ENCODE data around the gene MYRIP. TPM values are rescaled to one million over a fixed set of nuclear protein-coding genes. Genes with fewer than 3 reads are reported as not detected.

The MYRIP gene
- total RNA-seq, 1 experiment from 2014 or later: 0.44 TPM

- DNase-seq (ENCODE audit: low read depth, low spot score) (no peak), ATAC-seq (no peak)
- no peaks in the 10 kb centered on the region for H3K79me2 ChIP-seq (ENCODE audit: insufficient read depth, low read length)
- ChIA-PET RAD21 (ENCODE audit: low non-redundant PET in 1 of 2, low total read pairs in 2 of 2, uncharacterized antibody in 2 of 2, unreplicated experiment in 2 of 2) (interaction anchor here in 1 of 2 experiments (1.4 kb wide), 1 partner anchor 177 kb away, joined by 3 read pairs; no protein-coding TSS in a partner anchor), CTCF (interaction anchor here (0.9 to 2.1 kb wide), 4 partner anchors 265 to 448 kb away, joined by 3 to 11 read pairs (median 4); no protein-coding TSS in a partner anchor), POLR2A (no interaction called here)
- no peaks in the 10 kb centered on the region for H3K9me2 ChIP-seq (ENCODE audit: insufficient read depth)
- no peaks in the 10 kb centered on the region for H3K9me3 ChIP-seq (ENCODE audit: control insufficient read depth in 1 of 2, insufficient read depth in 1 of 2, low read depth in 1 of 2, low read length in 2 of 2)
- H3K9ac ChIP-seq (ENCODE audit: low read length): no peak overlapping the region
- no peak overlapping the region for H3K4me2 ChIP-seq (ENCODE audit: low read length)
- H3K27me3 ChIP-seq (ENCODE audit: insufficient read depth, low read length): no peaks in the 10 kb centered on the region
- H3K4me3 ChIP-seq (replicated peaks in 1 of 2; ENCODE audit: low read depth in 1 of 2, low read length in 2 of 2): no peak overlapping the region
- intact Hi-C loops (cut with micrococcal nuclease): loop anchor here (1.0 to 2.0 kb wide), 5 partner anchors 177 to 572 kb away; no protein-coding TSS in a partner anchor
- H3K27ac ChIP-seq (ENCODE audit: low read depth, low read length): no peak overlapping the region
- no peak overlapping the region for H2AFZ ChIP-seq (ENCODE audit: low read depth, low read length, poor library complexity, severe bottlenecking)
- H4K20me1 ChIP-seq (ENCODE audit: insufficient read depth): no peaks in the 10 kb centered on the region
- H3K4me1 ChIP-seq (ENCODE audit: control insufficient read depth in 1 of 2, insufficient read depth in 2 of 2, low read length in 2 of 2): no peaks in the 10 kb centered on the region
- H3K36me3 ChIP-seq (ENCODE audit: control insufficient read depth in 1 of 2, insufficient read depth in 2 of 2, low read length in 2 of 2): no peaks in the 10 kb centered on the region
- TF ChIP-seq SRF (IDR thresholded peaks at IDR 0.05; ENCODE audit: low read depth): no peak
- no peak for TF ChIP-seq CEBPB (IDR thresholded peaks at IDR 0.05; ENCODE audit: low read depth)
- TF ChIP-seq POLR2AphosphoS5 (IDR thresholded peaks at IDR 0.05; ENCODE audit: low read depth, low read length): no peak
- TF ChIP-seq, protein P1, sequence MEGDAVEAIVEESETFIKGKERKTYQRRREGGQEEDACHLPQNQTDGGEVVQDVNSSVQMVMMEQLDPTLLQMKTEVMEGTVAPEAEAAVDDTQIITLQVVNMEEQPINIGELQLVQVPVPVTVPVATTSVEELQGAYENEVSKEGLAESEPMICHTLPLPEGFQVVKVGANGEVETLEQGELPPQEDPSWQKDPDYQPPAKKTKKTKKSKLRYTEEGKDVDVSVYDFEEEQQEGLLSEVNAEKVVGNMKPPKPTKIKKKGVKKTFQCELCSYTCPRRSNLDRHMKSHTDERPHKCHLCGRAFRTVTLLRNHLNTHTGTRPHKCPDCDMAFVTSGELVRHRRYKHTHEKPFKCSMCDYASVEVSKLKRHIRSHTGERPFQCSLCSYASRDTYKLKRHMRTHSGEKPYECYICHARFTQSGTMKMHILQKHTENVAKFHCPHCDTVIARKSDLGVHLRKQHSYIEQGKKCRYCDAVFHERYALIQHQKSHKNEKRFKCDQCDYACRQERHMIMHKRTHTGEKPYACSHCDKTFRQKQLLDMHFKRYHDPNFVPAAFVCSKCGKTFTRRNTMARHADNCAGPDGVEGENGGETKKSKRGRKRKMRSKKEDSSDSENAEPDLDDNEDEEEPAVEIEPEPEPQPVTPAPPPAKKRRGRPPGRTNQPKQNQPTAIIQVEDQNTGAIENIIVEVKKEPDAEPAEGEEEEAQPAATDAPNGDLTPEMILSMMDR (IDR thresholded peaks at IDR 0.05 in 2 of 3, conservative IDR thresholded peaks at IDR 0.05 in 1 of 3; ENCODE audit: borderline replicate concordance in 1 of 3, insufficient read depth in 1 of 3, low read depth in 2 of 3, low read length in 2 of 3): no peak
- TF ChIP-seq EGR1 (IDR thresholded peaks at IDR 0.05; ENCODE audit: low read depth): no peak
- TF ChIP-seq FOSL1 (IDR thresholded peaks at IDR 0.05; ENCODE audit: low read depth): no peak
- no peak for TF ChIP-seq POLR2A (IDR thresholded peaks at IDR 0.05; ENCODE audit: borderline replicate concordance, extremely low read depth, insufficient read depth, insufficient read length)
- TF ChIP-seq, protein P2, sequence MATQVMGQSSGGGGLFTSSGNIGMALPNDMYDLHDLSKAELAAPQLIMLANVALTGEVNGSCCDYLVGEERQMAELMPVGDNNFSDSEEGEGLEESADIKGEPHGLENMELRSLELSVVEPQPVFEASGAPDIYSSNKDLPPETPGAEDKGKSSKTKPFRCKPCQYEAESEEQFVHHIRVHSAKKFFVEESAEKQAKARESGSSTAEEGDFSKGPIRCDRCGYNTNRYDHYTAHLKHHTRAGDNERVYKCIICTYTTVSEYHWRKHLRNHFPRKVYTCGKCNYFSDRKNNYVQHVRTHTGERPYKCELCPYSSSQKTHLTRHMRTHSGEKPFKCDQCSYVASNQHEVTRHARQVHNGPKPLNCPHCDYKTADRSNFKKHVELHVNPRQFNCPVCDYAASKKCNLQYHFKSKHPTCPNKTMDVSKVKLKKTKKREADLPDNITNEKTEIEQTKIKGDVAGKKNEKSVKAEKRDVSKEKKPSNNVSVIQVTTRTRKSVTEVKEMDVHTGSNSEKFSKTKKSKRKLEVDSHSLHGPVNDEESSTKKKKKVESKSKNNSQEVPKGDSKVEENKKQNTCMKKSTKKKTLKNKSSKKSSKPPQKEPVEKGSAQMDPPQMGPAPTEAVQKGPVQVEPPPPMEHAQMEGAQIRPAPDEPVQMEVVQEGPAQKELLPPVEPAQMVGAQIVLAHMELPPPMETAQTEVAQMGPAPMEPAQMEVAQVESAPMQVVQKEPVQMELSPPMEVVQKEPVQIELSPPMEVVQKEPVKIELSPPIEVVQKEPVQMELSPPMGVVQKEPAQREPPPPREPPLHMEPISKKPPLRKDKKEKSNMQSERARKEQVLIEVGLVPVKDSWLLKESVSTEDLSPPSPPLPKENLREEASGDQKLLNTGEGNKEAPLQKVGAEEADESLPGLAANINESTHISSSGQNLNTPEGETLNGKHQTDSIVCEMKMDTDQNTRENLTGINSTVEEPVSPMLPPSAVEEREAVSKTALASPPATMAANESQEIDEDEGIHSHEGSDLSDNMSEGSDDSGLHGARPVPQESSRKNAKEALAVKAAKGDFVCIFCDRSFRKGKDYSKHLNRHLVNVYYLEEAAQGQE (IDR thresholded peaks at IDR 0.05; ENCODE audit: low read depth): no peak
- TF ChIP-seq ZFX (IDR thresholded peaks at IDR 0.05): no peak
- TF ChIP-seq SIN3A (IDR thresholded peaks at IDR 0.05; ENCODE audit: low read depth): no peak
- no peak for TF ChIP-seq TCF7L2 (IDR thresholded peaks at IDR 0.05; ENCODE audit: borderline replicate concordance, extremely low read depth, insufficient read depth, insufficient read length)
- TF ChIP-seq CBX3 (IDR thresholded peaks at IDR 0.05; ENCODE audit: low read depth): no peak
- TF ChIP-seq ZBTB33 (IDR thresholded peaks at IDR 0.05; ENCODE audit: extremely low read depth, insufficient replicate concordance, low read length): no peak
- no peak for TF ChIP-seq JUND (IDR thresholded peaks at IDR 0.05)
- TF ChIP-seq ELF1 (IDR thresholded peaks at IDR 0.05; ENCODE audit: borderline replicate concordance, low read depth): no peak
- TF ChIP-seq, protein P3, sequence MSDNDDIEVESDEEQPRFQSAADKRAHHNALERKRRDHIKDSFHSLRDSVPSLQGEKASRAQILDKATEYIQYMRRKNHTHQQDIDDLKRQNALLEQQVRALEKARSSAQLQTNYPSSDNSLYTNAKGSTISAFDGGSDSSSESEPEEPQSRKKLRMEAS (IDR thresholded peaks at IDR 0.05): no peak
- no TSS peak for BruUV-seq (replicated peaks)
Measured at GRCh38 chr3:39989746-39990145, 180.3 kb downstream of the MYRIP start.

Data from HCT116 (cell line).